ENCODE results near the gene ETAA1.

DNA sequence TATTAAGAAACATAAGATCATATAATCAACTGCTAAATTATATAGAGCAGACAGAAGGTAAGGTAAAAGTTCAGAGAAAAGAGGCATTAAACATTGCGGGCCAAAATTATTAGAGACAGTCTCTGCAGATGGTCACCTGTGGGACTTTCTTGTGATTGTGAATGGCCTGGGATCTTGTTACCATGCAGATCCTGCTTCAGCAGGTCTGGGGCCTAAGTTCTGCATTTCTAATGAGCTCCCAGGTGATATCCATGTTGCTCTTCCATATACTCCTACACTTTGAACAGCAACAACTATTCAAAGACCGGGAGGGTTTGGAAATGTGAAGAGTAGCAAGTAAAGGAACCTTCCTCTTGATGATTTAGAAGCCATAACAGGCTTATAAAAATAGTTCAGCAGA, 8.5 kb upstream of the ETAA1 start:
- TF ChIP-seq, protein P1, sequence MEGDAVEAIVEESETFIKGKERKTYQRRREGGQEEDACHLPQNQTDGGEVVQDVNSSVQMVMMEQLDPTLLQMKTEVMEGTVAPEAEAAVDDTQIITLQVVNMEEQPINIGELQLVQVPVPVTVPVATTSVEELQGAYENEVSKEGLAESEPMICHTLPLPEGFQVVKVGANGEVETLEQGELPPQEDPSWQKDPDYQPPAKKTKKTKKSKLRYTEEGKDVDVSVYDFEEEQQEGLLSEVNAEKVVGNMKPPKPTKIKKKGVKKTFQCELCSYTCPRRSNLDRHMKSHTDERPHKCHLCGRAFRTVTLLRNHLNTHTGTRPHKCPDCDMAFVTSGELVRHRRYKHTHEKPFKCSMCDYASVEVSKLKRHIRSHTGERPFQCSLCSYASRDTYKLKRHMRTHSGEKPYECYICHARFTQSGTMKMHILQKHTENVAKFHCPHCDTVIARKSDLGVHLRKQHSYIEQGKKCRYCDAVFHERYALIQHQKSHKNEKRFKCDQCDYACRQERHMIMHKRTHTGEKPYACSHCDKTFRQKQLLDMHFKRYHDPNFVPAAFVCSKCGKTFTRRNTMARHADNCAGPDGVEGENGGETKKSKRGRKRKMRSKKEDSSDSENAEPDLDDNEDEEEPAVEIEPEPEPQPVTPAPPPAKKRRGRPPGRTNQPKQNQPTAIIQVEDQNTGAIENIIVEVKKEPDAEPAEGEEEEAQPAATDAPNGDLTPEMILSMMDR (IDR thresholded peaks at IDR 0.05) = no peak
- no peak for TF ChIP-seq POLR2A (IDR thresholded peaks at IDR 0.05)

All from esophagus squamous epithelium (tissue), 4 donors.